Stimulated activated CD4-positive, alpha-beta T cell treated with anti-CD3 and anti-CD28 coated beads, TNF-alpha, amount 100 ng/mL, for 1 hour (primary cell): ENCODE data around the gene PLEKHG7.
"Not testable (repeated sequence)": the region's sequence is repeated elsewhere in the genome, so short reads cannot be mapped to it uniquely, and the experiment has no call there.

Experiments used
- DNase-seq, 3 donors: peaks; one replicate each; pipeline ENCODE4 v3.0.0-alpha.2; 2020; ENCODE audit warnings: low read depth in 3 of 3, low spot score in 1 of 3

The PLEKHG7 gene, protein sequence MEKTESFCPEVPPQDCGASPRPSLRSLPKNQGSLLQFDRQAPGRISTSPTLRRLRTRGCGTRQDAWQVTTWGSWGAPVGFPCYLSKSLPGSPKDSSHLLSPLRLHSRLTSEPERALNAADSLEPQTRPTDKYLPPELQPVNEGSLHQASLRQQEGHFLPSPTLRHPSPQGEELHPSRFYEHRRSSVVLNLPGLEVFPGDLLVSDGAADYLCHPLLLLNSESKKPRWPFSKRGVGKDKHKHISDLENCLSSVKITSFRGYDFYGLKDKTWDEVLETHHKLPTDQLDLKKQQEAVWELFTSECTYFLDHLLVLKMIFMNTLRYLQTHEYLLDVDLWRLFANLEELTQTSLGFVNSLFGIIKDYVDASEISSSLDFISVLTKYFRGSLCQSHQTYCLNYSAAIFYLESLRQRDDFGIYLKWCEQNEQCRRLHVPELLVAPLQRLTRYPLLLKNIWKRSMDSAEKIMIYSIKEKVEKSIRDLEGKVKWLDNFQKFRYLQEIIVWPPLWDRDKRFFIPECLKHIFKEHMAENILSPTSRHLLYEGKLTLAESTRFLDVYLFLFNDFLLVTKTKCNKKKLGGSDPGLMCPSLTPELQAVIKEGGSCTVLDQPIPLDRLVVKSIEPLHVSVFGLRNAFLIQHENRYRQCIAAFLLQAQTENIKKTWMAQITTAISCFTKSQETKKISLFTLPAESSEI

DNA sequence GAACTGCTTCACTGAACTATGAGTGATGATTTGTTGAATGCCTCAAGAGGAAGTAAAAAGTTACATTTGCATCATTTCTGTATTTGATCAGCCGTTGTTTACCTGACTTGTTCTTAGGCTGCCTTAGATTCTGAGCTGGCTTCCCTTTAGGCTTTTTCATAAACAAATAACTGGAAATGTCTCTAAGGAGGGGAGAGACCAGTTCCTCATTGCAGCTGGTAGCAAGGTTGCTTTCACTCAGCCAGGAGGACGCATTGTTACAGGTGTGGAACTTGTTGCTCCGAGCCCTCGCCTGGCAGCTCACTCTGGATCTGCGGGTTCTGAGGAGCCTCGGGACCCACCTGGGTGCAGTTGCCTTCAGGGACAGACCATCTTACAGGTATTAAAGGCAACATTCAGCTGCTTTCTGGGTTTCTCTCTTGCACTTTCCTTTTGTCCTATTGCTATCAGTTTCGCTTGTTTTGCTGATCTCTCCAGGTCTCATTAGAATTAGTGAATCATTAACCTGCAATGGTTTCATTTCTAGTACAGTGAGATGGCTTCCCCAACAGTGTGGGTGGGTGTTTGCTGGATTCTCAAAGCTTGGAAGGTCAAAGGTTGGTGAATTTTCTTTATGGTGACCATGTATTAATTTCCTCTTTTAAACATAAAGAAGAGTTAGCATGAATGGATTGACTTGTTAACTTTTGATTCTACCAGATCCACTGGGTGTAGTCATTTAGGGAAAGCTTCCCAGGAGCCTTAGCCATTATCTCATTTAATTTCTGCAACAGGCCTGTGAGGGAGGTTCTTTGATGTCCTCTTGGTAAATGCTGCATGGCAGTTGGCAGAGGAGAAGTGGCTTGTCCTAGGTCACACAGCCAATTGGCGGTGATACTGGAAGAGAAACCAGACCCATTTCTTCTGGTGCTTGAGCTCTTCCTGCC is at the start of gene PLEKHG7:
Gene PLEKHG7, plus strand, starts transcription at position 236 of the 926 bp plus-strand sequence. CDS start 3,643 bp downstream, outside the sequence.
- DNase-seq = no peak

DNA sequence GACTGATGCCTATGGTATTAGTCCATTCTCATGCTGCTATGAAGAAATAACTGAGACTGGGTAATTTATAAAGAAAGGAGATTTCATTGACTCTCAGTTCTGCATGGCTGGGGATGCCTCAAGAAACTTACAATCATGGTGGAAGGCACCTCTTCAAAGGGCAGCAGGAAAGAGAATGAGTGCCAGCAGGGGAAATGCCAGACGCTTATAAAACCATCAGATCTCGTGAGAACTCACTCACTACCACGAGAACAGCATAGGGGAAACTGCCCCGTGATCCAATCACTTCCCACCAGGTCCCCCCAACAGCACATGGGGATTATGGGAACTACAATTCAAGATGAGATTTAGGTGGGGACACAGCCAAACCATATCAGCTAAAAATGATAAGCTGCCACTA is 48.5 kb upstream of the PLEKHG7 start:
- not testable (repeated sequence) for DNase-seq

DNA sequence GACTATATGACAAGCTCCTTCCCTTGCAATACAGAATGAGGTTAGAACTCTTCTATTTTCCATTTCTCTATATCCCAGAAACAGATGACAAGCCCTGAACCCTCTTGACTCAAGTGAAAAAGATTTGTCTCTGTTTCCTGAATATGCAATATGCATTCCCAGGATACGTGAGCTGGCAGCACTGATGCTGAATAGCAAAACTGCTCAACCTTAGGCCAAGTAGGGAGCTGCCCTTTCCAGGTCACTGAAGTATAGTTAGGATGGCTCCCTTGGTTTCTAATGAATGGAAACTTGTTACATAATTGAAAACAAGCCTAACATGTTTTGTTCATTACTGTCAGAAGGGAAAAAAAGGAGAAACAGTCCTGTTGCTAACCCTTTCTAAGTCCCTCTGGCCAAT is 47.9 kb upstream of the PLEKHG7 start:
- no peak for DNase-seq

DNA sequence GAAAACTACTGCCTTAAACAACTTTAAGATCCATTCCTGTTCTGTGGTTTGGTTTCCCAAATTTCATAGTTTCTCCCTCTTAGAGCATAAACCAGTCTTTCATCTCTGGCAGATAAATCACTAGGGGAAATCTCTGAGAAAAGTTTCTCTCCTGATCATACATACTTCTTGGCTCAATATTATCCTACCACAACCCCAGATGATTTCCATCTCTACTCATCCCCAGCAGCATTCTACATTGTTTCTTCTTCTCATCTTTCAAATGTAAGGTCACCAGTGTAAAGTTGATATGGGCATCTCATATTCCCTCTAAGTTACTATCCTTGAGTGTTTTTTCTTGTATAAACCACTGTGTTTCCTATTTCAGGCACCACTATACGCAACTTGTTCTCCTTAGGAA is 45.9 kb upstream of the PLEKHG7 start:
- DNase-seq = no peak

DNA sequence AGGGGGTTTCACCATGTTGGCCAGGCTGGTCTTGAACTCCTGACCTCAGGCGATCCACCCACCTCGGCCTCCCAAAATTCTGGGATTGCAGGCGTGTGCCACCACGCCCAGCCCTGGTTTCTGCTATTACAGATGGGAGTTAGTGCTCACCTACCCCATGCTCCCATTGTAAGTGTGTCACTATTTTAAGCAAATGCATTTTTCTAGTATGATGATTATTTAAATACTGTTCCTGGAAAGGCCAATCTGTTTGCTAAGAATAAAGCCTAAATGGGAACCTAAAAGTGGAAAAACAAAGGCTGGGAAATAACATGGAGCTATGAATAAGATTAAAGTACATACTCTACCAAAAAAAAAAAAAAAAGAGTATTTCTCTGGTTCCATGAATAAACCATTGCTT is 45.0 kb upstream of the PLEKHG7 start:
- DNase-seq = no peak

DNA sequence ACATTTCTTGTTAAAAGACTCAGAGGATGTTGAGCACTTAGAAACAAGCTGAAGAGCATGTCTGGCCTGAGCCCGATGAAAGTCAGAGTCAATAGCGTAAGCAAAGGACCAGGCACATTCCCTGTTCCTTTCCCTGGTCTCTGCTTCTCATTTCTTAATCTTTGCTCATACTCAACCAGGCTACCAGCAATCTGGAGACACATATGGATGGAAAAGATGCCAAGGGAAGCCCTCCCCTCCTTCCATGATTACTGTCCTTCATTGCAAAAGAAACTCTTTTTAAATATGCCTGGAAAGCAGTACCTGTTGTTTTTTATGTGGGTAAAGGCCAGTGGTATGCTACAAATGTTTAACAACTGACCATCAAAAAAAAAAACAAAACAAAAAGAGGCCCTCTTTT is 44.2 kb upstream of the PLEKHG7 start:
- no peak for DNase-seq

DNA sequence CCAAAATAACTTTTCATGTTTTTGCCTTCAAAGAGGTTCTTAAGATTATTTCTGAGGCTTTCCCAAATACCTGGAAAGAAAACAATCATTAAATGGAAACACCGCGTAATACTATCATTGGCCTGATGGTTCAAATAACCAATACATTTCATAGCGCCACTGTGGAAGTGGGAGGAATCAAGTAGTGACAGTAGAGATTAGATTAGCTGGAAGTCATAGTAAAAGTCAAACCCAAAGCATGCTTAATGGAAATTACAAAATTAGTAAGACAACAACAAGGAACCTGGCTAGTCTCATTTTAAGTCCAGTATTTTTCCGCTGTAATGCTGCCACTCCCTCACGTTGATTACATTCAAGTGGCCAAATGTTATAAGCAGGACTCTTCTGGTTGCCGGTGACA is 41.5 kb upstream of the PLEKHG7 start:
- no peak for DNase-seq

DNA sequence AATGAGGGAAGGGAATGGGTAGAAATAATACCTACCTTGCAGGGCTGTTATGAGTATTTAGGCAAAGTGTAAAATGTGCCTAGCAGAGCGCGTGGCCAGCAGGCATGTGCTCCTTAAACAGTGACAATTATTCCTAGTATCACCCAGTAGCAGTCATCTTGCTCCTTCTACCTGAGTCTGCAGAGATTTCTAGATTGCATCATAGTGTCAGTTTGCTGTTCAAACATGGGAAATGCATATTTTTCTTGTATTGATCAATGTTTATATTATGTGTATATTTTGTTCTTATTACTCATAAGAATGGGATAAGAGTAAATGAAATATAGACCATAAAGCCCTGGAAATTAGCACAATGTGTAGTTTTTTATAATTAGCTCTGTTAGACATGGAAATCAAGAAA is 37.3 kb upstream of the PLEKHG7 start:
- no peak for DNase-seq

DNA sequence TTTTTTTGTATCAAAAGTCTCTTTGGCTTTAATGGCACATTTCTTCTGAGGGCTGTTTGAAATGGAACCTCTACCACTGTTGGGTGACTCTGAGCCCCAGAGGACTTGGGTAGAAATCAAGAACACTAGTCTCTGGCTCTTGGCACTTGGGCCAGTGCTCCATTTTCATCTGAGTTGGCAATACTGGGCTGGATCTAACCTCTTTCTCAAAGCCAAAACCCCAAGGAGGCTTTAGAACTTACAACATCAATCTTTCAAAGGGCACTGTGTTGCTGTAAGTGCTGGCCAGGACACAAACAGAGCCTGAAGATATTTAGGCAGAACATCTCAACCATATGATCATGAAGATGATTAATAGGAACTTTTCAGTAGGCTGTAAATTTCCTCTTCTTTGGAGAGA is 34.0 kb upstream of the PLEKHG7 start:
- DNase-seq = no peak

DNA sequence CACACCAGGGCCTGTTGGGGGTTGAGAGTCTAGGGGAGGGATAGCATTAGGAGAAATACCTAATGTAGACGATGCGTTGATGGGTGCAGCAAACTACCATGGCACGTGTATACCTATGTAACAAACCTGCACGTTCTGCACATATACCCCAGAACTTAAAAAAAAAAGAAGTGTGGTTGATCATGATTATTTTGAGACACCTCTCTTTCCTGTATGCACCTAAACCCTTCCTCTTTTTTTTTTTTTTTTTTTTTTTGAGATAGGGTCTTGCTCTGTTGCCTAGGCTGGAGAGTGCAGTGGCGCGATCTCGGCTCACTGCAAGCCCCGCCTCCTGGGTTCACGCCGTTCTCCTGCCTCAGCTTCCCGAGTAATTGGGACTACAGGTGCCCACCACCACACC is 31.3 kb upstream of the PLEKHG7 start:
- not testable (repeated sequence) for DNase-seq

DNA sequence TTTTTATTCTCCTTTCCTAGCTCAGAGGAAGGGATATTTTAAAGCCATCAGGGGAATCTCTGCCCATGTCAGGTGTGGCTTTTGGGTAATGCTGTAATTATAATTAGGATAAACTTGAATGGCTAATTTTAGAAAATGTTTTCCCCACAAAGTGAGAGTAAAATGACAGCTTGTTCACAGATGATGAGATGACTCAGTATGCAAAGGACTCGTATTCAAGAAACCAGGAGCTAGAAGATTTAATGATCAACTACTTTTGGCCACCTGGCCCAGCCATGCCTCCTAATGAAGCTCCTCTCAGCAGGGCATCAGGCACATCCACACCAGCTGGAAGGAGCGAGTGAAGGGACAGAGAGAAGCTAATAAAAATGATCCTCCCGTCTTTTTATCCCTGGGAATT is 29.0 kb upstream of the PLEKHG7 start:
- DNase-seq = no peak

DNA sequence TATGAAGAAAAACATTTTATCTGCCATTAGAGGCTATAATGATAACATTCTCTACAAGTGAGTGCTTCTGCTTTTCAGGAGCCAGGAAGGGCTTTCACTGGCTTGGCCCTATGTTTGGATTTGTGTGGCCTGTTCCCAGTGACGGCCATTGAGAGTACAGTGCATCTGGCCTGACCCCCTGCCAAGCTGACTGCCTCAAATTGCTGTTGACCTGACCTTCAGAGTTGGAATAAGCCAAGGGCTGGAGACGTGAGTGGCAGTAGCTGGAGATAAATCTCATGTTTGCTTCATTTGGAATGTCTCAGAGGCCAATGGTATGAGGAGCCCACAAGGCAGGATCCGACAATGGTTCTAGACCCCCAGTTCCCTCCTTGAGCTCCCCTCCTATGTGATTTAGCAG is 28.3 kb upstream of the PLEKHG7 start:
- DNase-seq = no peak

DNA sequence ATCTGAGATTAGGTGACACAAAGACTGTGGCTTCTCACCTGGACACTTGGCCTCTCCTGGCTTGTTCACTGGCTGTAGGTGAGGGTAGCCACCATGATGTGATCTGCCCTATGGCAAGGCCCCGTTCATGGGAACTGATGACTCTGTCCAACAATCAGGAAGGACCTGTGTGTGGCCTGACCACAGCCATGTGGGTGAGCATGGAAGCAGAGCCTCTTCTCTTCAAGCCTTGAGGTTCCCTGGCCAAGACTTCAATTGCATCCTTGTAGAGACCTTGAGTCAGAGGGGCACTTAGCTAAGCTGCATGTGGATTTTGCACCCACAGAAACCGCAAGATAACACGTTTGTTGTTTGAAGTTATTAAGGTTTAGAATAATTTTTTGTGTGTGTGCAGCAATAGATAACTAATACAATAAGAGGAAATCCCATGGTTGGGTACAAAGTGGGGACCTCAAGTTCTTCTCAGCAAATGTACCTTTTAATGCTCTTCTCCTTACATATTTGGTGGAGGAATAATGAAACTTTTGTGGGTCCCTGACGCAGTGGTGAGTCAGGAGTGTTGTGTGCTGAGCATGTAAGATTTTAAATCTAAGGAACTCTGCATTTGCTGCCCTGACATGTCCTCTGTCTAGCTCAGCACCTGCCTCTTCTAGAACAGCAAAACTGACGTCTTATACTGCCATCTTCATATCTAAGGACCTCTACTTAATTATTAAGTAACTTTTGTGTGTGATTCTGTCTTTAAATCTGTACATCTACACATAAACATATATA is 27.5 kb upstream of the PLEKHG7 start:
- DNase-seq = no peak

DNA sequence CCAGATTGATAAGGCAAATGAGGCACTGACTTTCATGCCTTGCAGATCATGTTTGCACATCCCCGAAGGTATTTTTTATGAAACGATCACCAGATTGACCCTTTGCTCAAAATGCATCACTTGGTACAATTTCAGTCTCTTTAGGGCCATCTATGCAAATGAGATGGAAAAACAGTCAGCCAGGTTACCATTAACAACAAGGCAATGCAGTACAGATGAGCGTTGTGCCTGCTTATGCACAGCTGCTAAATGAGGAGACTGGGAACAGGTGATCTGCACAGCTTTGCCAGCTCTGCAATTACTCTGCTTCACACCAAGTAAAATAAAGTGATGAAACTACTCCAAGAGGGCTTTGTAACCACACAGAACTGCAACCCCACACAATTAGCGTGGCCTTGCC is 26.1 kb upstream of the PLEKHG7 start:
- DNase-seq = no peak

DNA sequence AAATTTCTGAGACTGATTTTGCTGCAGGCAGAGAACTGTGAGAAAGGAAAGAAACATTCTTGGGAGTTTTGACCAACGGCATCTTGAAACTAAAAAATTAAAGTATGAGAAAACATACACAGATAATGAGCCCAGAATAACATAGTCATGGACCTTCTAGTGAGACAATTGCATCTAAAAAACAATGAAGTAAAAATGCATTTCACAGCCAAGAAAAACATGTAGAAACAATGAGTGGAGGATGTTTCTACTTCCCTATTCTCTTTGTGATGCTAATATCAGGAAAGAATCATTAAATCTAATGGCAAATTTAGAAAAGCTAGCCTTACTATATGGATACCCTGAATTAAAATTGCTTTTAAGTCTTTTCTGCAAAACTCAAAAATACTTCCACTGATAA is 12.2 kb upstream of the PLEKHG7 start:
- no peak for DNase-seq

DNA sequence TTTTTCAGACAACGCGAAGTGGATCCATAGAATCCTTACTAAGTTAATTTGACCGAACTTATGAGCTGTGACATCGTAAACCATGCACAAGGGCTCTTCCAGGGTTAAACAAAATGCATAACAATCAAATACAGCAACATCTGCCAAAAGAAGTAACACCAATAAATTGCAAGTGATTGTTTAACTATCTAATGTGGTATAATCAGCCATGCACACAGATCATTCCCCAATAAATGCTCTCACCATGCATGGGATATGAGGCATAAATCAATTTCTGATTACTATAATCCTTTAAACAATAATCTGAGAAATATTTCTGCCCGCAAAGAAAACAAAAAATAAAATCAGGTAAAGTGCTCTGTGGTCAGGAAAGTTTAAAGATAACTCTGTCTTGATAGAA is 7.7 kb upstream of the PLEKHG7 start:
- DNase-seq = no peak

DNA sequence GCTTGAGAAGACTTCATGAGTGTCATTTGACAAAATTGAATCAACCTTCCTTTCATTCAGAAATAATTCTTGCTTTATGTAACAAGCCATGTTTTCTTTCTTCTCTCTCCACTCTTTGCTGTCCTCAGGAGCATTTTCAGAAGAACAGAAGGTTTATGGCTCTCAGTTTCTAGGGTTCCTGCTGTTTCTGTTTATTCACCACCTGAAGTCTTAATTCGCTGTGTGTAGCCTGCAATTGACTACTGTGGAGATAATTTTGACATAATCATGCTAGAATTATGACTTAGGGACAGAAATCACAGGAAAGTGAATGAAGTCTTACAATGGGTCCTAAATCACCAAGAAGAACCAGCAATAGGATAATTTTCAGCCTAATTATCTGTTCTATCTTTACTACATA is 7.2 kb upstream of the PLEKHG7 start:
- no peak for DNase-seq

DNA sequence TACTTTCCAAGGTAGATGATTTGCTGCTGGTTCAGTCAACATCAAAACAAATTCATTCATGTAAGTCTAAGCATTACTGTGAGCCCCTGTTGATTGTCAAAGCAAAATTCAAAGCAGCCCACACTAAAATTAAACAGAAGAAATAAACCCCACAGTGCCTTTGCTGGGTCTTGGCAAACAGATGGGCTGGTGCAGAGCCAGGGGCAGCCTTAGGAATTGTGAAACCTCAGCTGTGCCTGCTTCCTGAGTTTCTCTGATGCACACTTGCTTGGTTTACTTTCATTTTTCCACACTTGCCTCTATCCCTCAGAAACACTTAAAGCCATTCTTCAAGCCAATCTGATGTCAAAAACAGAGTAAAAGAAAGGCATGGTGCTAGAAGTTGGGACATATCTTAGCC is 6.6 kb upstream of the PLEKHG7 start:
- no peak for DNase-seq

DNA sequence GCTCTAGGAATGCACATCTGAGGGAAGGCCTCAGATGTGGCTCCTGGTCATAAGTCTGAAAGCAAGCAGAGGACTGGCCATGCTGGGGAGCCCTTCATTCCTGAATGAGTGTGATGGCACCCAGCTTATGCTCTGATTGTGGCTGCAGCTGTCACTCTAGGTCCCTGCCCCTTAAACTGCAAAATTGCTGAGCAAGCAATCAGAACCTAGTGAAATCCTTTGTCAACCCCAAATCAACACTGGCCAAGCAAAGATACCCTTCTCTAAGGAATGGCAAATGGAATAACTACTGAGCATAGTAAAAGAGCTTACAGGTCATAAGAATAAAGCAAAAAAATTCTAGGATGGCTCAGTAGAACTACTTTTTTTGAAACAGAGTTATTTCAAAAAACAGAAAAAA is 4.3 kb upstream of the PLEKHG7 start:
- no peak for DNase-seq

DNA sequence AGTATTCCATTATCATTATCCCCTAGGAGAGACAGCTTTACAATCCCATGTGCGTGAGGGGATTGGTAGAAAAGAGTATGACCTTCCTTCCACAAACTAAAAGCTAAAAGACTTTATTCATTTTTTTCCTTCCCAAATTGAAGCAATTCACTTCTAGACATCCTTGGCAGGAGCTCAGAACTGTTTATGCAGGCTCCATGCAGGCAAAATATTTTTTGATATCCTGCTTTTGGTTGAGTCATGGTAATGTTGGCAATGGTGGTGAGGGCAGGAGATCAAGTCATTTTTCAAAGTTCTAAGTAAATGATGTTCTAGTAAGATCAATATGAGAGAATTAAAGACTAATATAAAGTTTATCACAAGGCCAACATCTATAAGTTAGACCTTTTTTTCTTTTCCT is 1.3 kb upstream of the PLEKHG7 start:
- no peak for DNase-seq

DNA sequence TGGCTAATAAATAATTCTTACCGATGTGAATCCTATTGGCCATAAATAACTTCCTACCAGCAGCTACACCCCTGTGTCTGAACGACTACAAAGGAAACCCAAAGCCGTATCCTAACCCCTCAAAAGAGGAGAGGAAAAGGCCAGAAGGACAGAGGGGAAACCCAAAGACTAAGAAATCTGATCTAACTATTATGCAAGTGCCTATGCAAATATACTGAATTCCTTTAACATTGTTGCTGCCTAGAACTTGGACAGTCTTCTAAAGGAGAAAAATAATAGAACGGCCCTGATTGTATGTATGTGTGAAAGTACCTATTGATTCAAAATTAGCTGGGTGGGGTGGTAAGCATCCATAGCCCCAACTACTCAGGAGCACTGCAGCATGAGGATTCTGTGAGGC is 997 bp downstream of the PLEKHG7 start:
- no peak for DNase-seq
